Metanephros (tissue), 2 donors: ENCODE results near the gene ATF7IP2. TPM values are rescaled to one million over a fixed set of nuclear protein-coding genes. Genes with fewer than 3 reads are reported as not detected.

Source experiments
- small RNA-seq: library from RNA; depleted of rRNA; stranded (forward); fragments of <200 nt; gene quantifications from one replicate; pipeline ENCODE3, GENCODE V24; 2014; ENCODE audit warnings: low replicate concordance
- total RNA-seq: library from RNA; depleted of rRNA; stranded (reverse); fragments of >200 nt; gene quantifications from one replicate; pipeline ENCODE4 v1.2.3, GENCODE V29; 2014

ATF7IP2 gene, protein sequence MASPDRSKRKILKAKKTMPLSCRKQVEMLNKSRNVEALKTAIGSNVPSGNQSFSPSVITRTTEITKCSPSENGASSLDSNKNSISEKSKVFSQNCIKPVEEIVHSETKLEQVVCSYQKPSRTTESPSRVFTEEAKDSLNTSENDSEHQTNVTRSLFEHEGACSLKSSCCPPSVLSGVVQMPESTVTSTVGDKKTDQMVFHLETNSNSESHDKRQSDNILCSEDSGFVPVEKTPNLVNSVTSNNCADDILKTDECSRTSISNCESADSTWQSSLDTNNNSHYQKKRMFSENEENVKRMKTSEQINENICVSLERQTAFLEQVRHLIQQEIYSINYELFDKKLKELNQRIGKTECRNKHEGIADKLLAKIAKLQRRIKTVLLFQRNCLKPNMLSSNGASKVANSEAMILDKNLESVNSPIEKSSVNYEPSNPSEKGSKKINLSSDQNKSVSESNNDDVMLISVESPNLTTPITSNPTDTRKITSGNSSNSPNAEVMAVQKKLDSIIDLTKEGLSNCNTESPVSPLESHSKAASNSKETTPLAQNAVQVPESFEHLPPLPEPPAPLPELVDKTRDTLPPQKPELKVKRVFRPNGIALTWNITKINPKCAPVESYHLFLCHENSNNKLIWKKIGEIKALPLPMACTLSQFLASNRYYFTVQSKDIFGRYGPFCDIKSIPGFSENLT
- 15.8 TPM for total RNA-seq

GRCh38 chr16:10385725-10386516 is at the start of gene ATF7IP2:
TSS of gene ATF7IP2 (plus strand) at chr16:10386061. CDS start at chr16:10430621, 44,560 bp downstream.

Small RNA genes lying within 50 kb of the gene (small RNA-seq; reads per million reads assigned to genes)
- gene RNU6-633P = not detected

Other genes starting within 250 kb of the ATF7IP2 start
- gene GRIN2A, start 203.6 kb upstream of the ATF7IP2 start, total RNA-seq = 5.3 TPM
- gene EMP2, start 194.5 kb downstream of the ATF7IP2 start, total RNA-seq = 22.4 TPM